ENCODE data around the gene ABCF3. TPM values are rescaled to one million over a fixed set of nuclear protein-coding genes. Genes with fewer than 3 reads are reported as not detected.

Gene ABCF3
- total and polyA plus RNA-seq, 2 donors (not counting 3 experiments of a cell fraction or from before 2014, with no cell fraction given), result 68.8 to 73.4 TPM

- FAIRE-seq (peak; percentile 99), DNase-seq (ENCODE audit: low read depth, low spot score) (peak; percentile 99)
- peaks cover 14% of the 10 kb centered on the region for H3K4me1 ChIP-seq (ENCODE audit: control insufficient read depth, extremely low read depth, insufficient read depth, low read length)
- peak overlapping the region; percentile 33 for H3K4me2 ChIP-seq (ENCODE audit: insufficient read depth, low read length)
- TSS peak; percentile 94 for BruUV-seq (replicated peaks)
- peak overlapping the region; percentile 3 for H2AFZ ChIP-seq (ENCODE audit: low read depth, low read length)
- H3K27me3 ChIP-seq (ENCODE audit: control insufficient read depth in 2 of 2, insufficient read depth in 2 of 2, low read length in 2 of 2), result no peaks in the 10 kb centered on the region
- H3K4me3 ChIP-seq (replicated peaks in 1 of 3; ENCODE audit: insufficient read depth in 1 of 3, low read depth in 1 of 3, low read length in 3 of 3), result peak overlapping the region; percentile 5 to 92 (median 54)
- CTCF ChIA-PET, result interaction anchor here (0.6 to 3.7 kb wide), 8 partner anchors 9 to 290 kb away, joined by 3 to 25 read pairs (median 7); partner anchors contain the start of genes DVL3 and EEF1AKMT4
- TF ChIP-seq POLR2A (IDR thresholded peaks at IDR 0.05; ENCODE audit: low read depth, low read length) (peak; percentile 87), MAX (IDR thresholded peaks at IDR 0.05; ENCODE audit: insufficient read depth, insufficient read length) (peak; percentile 87), MYC (IDR thresholded peaks at IDR 0.05; ENCODE audit: low read depth, low read length) (peak; percentile 68), FOS (IDR thresholded peaks at IDR 0.05; ENCODE audit: borderline replicate concordance, insufficient read depth, low read length) (no peak), POLR2AphosphoS5 (IDR thresholded peaks at IDR 0.05; ENCODE audit: insufficient read depth, low read depth, low read length) (peak; percentile 94)
- no peaks in the 10 kb centered on the region for H4K20me1 ChIP-seq (replicated peaks; ENCODE audit: control insufficient read depth, extremely low read depth, insufficient read depth, low read length)
- peaks cover 26 to 53% of the 10 kb centered on the region in 2 experiments for H3K36me3 ChIP-seq (ENCODE audit: control insufficient read depth in 2 of 2, extremely low read depth in 1 of 2, insufficient read depth in 2 of 2, low read length in 2 of 2)
- H3K27ac ChIP-seq (ENCODE audit: insufficient read depth, low read depth, low read length), result peak overlapping the region; percentile 64
- intact Hi-C loops (cut with micrococcal nuclease), result loop anchor here (1.0 to 5.0 kb wide), 7 partner anchors 9 to 291 kb away; partner anchors contain the start of genes EIF2B5 and VWA5B2
- H3K79me2 ChIP-seq (ENCODE audit: control insufficient read depth, insufficient read depth, low read length), result peaks cover 25% of the 10 kb centered on the region
- H3K9ac ChIP-seq (replicated peaks; ENCODE audit: extremely low read depth, insufficient read depth, low read length), result peak overlapping the region; percentile 48
- dilution Hi-C loops (cut with MboI; ENCODE audit: extremely low pct_ligation_motif_present, low sequenced_read_pairs), result no loop called here
- POLR2A ChIA-PET, result interaction anchor here (1.0 to 1.2 kb wide), 2 partner anchors 9 to 12 kb away, joined by 5 read pairs; no protein-coding TSS in a partner anchor
- H3K9me3 ChIP-seq (replicated peaks; ENCODE audit: control insufficient read depth, insufficient read depth, low read length), result no peaks in the 10 kb centered on the region
- no peaks in the 10 kb centered on the region for H3K9me1 ChIP-seq (replicated peaks; ENCODE audit: control insufficient read depth, extremely low read depth, insufficient read depth, low read length)
These were observed 377 bp upstream of the ABCF3 start for GRCh38 chr3:184185461-184186183.

GRCh38 chr3:184186902-184187207 lies 856 bp downstream of the ABCF3 start:
- CTCF ChIA-PET, result interaction anchor here (1.6 to 3.7 kb wide), 5 partner anchors 40 to 291 kb away, joined by 6 to 25 read pairs (median 7); partner anchors contain the start of gene EEF1AKMT4
- dilution Hi-C loops (cut with MboI; ENCODE audit: extremely low pct_ligation_motif_present, low sequenced_read_pairs), result no loop called here
- Histone ChIP-seq H2AFZ (ENCODE audit: low read depth, low read length) (no peak overlapping the region), H3K36me3 (ENCODE audit: control insufficient read depth in 2 of 2, extremely low read depth in 1 of 2, insufficient read depth in 2 of 2, low read length in 2 of 2) (peaks cover 14 to 45% of the 10 kb centered on the region in 2 experiments), H3K4me3 (replicated peaks in 1 of 3; ENCODE audit: insufficient read depth in 1 of 3, low read depth in 1 of 3, low read length in 3 of 3) (peak overlapping the region in 2 of 3 experiments; percentile 54 to 92), H3K79me2 (ENCODE audit: control insufficient read depth, insufficient read depth, low read length) (peaks cover 25% of the 10 kb centered on the region), H3K9ac (replicated peaks; ENCODE audit: extremely low read depth, insufficient read depth, low read length) (peak overlapping the region; percentile 48), H4K20me1 (replicated peaks; ENCODE audit: control insufficient read depth, extremely low read depth, insufficient read depth, low read length) (no peaks in the 10 kb centered on the region), H3K9me1 (replicated peaks; ENCODE audit: control insufficient read depth, extremely low read depth, insufficient read depth, low read length) (no peaks in the 10 kb centered on the region), H3K4me2 (ENCODE audit: insufficient read depth, low read length) (peak overlapping the region; percentile 37), H3K9me3 (replicated peaks; ENCODE audit: control insufficient read depth, insufficient read depth, low read length) (no peaks in the 10 kb centered on the region), H3K27ac (ENCODE audit: insufficient read depth, low read depth, low read length) (no peak overlapping the region), H3K4me1 (ENCODE audit: control insufficient read depth, extremely low read depth, insufficient read depth, low read length) (peaks cover 14% of the 10 kb centered on the region), H3K27me3 (ENCODE audit: control insufficient read depth in 2 of 2, insufficient read depth in 2 of 2, low read length in 2 of 2) (no peaks in the 10 kb centered on the region)
- DNase-seq (ENCODE audit: low read depth, low spot score), result peak; percentile 9
- no peak for FAIRE-seq
- TSS peak; percentile 7 for BruUV-seq (replicated peaks)
- no peak for TF ChIP-seq EZH2 (IDR thresholded peaks at IDR 0.05; ENCODE audit: borderline replicate concordance, low read depth, low read length, severe bottlenecking)
- POLR2A ChIA-PET, result interaction anchor here (1.0 kb wide), 1 partner anchor 9 kb away, joined by 3 read pairs; no protein-coding TSS in a partner anchor
- intact Hi-C loops (cut with micrococcal nuclease), result loop anchor here (1.0 to 5.0 kb wide), 4 partner anchors 40 to 292 kb away; partner anchors contain the start of genes EIF2B5 and VWA5B2
